ENCODE results near the gene MTA2. TPM values are rescaled to one million over a fixed set of nuclear protein-coding genes. Genes with fewer than 3 reads are reported as not detected.
"Not testable (repeated sequence)": the region's sequence is repeated elsewhere in the genome, so short reads cannot be mapped to it uniquely, and the experiment has no call there.

The MTA2 gene
- polyA plus RNA-seq, 1 donor from 2014 or later: 130 TPM

DNA sequence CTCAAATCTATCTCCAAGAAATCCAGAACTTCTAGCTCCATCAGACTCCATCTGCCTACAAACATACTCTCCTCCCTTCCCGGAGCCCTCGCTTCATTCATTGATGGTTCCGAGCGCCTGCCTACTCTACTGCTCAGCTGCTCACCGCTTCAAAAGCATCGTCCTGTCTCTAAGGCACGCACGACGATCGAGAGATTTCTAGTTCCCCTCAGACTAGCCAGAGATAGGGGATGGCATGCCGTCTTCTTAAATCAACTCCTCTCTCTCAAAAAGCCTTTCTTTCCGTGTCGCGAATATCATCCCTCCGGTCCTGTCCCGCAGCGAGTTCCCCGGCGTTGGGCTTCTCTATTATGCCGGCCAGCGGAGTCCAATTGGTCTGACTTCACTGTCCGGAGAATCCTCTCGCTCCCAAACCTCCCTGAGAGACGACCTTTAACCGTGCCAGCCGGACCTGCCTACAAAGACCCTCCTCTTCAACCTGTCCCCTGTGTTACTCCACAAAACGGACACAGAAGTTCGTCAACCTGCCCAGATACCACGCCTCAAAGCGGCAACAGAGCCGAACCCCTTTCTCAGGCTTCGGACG lies 28.6 kb downstream of the MTA2 start:
- Histone ChIP-seq H3K36me3 (ENCODE audit: insufficient read depth, low read length) (peaks cover 4% of the 10 kb centered on the region), H3K27me3 (ENCODE audit: insufficient read depth, low read depth, low read length) (no peaks in the 10 kb centered on the region), H3F3A (ENCODE audit: insufficient read depth, low read length, poor library complexity, severe bottlenecking) (no peaks in the 10 kb centered on the region), H4K20me1 (ENCODE audit: insufficient read depth) (no peaks in the 10 kb centered on the region), H3K9me3 (ENCODE audit: low read length) (no peaks in the 10 kb centered on the region), H3K4me2 (ENCODE audit: low read length) (peak overlapping the region; percentile 69), H3K4me3 (ENCODE audit: low read length) (peak overlapping the region; percentile 87), H3K9ac (ENCODE audit: low read length) (peak overlapping the region; percentile 84), H3K9me2 (ENCODE audit: insufficient read depth, low read length) (no peaks in the 10 kb centered on the region), H3K79me2 (replicated peaks; ENCODE audit: insufficient read depth, low read length) (peaks cover 33% of the 10 kb centered on the region), H2AFZ (ENCODE audit: low read depth, low read length) (peak overlapping the region; percentile 59), H3K27ac (ENCODE audit: low read length) (peak overlapping the region; percentile 79)
- TF ChIP-seq EZH2 (IDR thresholded peaks at IDR 0.05; ENCODE audit: borderline replicate concordance, insufficient read depth, low read length, poor library complexity, severe bottlenecking): no peak
- TF ChIP-seq RAD21 (conservative IDR thresholded peaks at IDR 0.05): peak; percentile 23
- TF ChIP-seq SMC3 (conservative IDR thresholded peaks at IDR 0.05; ENCODE audit: poor library complexity): peak; percentile 23
- TF ChIP-seq POLR2AphosphoS5 (IDR thresholded peaks at IDR 0.05): no peak

DNA sequence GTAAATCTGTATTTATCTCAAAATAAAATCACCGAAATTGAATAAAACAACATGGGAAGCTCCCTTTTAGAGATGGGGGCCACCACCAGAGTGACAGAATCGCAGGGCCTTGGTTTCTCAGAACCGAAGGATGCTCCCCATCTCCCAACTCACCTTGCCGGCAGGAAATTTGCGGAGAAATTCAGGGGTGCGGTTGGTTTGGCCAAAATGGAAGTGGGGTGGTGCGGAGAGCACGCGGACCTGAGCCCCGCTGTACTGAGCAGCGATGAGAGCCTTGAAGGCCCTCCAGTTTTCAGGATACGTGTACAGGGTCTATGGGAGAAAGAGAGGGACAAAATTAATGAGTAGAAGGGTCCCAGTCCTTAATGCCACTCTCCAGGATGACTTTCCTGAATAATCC lies 29.2 kb downstream of the MTA2 start:
- Histone ChIP-seq H3K27me3 (ENCODE audit: insufficient read depth, low read depth, low read length) (no peaks in the 10 kb centered on the region), H3F3A (ENCODE audit: insufficient read depth, low read length, poor library complexity, severe bottlenecking) (no peaks in the 10 kb centered on the region), H4K20me1 (ENCODE audit: insufficient read depth) (no peaks in the 10 kb centered on the region), H3K9me3 (ENCODE audit: low read length) (no peaks in the 10 kb centered on the region), H3K36me3 (ENCODE audit: insufficient read depth, low read length) (peaks cover 4% of the 10 kb centered on the region), H3K4me3 (ENCODE audit: low read length) (peak overlapping the region; percentile 87), H3K79me2 (replicated peaks; ENCODE audit: insufficient read depth, low read length) (peaks cover 33% of the 10 kb centered on the region), H3K27ac (ENCODE audit: low read length) (peak overlapping the region; percentile 79), H3K9ac (ENCODE audit: low read length) (peak overlapping the region; percentile 84), H2AFZ (ENCODE audit: low read depth, low read length) (no peak overlapping the region), H3K4me2 (ENCODE audit: low read length) (peak overlapping the region; percentile 69), H3K9me2 (ENCODE audit: insufficient read depth, low read length) (no peaks in the 10 kb centered on the region)
- TF ChIP-seq TAF1 (IDR thresholded peaks at IDR 0.05; ENCODE audit: low read depth) (no peak), CTCF (IDR thresholded peaks at IDR 0.05; ENCODE audit: poor library complexity, severe bottlenecking) (no peak), RAD21 (conservative IDR thresholded peaks at IDR 0.05) (no peak), EP300 (conservative IDR thresholded peaks at IDR 0.05; ENCODE audit: poor library complexity, severe bottlenecking) (no peak)

DNA sequence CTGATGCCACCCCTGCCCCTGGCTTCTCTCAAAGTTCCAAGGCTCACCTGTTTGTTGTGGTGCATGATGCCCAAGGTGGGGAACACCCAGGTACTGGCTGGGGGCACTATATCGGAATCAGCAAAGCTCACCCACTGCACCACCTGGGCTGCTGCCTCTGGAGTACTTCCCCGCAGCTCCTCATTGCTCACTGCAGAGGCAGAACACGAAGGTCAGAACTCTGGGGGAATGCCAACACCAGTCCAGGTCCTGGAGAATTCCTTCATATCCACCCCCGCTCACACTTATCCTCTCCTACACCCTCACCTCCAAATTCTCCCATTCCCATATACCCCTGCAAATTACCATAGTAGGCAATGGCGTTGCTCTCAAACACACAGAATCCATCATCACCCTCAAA lies 30.2 kb downstream of the MTA2 start:
- not testable (repeated sequence) for H3K27me3 ChIP-seq (ENCODE audit: insufficient read depth, low read depth, low read length); H3K4me2 ChIP-seq (ENCODE audit: low read length); H4K20me1 ChIP-seq (ENCODE audit: insufficient read depth); H3K36me3 ChIP-seq (ENCODE audit: insufficient read depth, low read length); H3K9ac ChIP-seq (ENCODE audit: low read length); H3K9me3 ChIP-seq (ENCODE audit: low read length); H3F3A ChIP-seq (ENCODE audit: insufficient read depth, low read length, poor library complexity, severe bottlenecking); H3K9me2 ChIP-seq (ENCODE audit: insufficient read depth, low read length); H3K27ac ChIP-seq (ENCODE audit: low read length); H2AFZ ChIP-seq (ENCODE audit: low read depth, low read length)
- Histone ChIP-seq H3K4me3 (ENCODE audit: low read length) (peak overlapping the region; percentile 87), H3K79me2 (replicated peaks; ENCODE audit: insufficient read depth, low read length) (peaks cover 34% of the 10 kb centered on the region)

DNA sequence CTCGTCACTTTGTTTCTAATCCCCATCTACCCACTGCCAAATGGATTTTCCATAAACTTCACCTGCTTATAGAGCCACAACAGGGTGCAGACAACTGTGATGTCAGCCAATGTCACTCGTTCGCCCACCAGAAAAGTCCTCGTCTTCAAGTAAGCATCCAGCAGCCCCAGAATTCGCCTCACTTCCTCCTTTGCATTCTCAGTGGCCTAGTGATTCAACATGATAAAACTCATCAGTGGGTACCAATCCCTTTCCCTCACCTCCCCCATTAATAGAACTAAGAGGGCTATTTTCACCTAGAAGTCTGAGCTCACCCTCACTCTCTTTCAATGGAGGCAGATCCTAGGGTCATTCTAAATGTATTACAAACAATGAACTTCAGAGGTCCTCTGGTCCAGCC lies 30.8 kb downstream of the MTA2 start:
- H3F3A ChIP-seq (ENCODE audit: insufficient read depth, low read length, poor library complexity, severe bottlenecking); H3K9ac ChIP-seq (ENCODE audit: low read length); H2AFZ ChIP-seq (ENCODE audit: low read depth, low read length); H3K4me3 ChIP-seq (ENCODE audit: low read length); H3K27me3 ChIP-seq (ENCODE audit: insufficient read depth, low read depth, low read length); H3K9me3 ChIP-seq (ENCODE audit: low read length); H3K9me2 ChIP-seq (ENCODE audit: insufficient read depth, low read length); H3K4me2 ChIP-seq (ENCODE audit: low read length); H3K27ac ChIP-seq (ENCODE audit: low read length); H3K36me3 ChIP-seq (ENCODE audit: insufficient read depth, low read length); H4K20me1 ChIP-seq (ENCODE audit: insufficient read depth): not testable (repeated sequence)
- peaks cover 36% of the 10 kb centered on the region for H3K79me2 ChIP-seq (replicated peaks; ENCODE audit: insufficient read depth, low read length)
